LNCAP (cell line): Measurements from ENCODE around the gene SLC27A5.

Experiments
- TF ChIP-seq, protein P1 (sequence below): fragments of 450-650 bp; IDR thresholded peaks from 2 replicates; pipeline ENCODE4 v1.5.1; 2017; ENCODE audit warnings: mild to moderate bottlenecking

Gene SLC27A5

DNA sequence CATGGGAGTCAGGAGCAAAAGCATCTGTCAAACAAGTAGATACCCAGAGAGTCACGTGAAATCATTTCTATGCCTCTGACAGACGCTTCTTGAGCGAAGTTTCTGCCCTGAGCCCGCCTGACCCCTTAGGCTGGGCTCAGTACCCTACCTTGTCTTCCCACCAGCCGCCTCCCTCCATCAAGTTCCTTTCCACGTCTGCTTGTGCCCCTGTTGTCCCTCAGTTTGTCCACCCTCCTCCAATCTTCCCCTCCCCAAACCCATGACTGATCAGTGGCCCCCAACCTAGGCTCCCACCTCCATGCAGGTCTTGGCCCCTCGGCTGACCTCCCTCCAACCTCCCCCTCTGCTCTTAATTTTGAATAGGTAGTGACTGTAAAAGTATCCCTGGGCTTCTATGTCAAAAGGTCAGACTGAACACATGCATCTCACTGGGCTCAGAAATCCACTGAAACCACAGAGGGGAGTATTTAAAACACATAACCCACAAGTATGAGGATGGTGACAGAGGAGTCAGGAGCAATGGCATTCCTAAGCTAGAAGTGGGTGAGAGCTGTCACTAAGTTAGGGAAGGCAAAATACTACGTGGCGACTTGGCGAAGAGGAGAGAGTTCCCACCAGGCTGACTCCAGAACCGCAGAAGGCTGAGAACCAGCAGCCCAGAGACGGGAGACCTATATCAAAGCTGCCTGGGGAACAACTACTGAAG lies 37.3 kb downstream of the SLC27A5 start:
- TF ChIP-seq, protein P1, sequence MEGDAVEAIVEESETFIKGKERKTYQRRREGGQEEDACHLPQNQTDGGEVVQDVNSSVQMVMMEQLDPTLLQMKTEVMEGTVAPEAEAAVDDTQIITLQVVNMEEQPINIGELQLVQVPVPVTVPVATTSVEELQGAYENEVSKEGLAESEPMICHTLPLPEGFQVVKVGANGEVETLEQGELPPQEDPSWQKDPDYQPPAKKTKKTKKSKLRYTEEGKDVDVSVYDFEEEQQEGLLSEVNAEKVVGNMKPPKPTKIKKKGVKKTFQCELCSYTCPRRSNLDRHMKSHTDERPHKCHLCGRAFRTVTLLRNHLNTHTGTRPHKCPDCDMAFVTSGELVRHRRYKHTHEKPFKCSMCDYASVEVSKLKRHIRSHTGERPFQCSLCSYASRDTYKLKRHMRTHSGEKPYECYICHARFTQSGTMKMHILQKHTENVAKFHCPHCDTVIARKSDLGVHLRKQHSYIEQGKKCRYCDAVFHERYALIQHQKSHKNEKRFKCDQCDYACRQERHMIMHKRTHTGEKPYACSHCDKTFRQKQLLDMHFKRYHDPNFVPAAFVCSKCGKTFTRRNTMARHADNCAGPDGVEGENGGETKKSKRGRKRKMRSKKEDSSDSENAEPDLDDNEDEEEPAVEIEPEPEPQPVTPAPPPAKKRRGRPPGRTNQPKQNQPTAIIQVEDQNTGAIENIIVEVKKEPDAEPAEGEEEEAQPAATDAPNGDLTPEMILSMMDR: no peak

DNA sequence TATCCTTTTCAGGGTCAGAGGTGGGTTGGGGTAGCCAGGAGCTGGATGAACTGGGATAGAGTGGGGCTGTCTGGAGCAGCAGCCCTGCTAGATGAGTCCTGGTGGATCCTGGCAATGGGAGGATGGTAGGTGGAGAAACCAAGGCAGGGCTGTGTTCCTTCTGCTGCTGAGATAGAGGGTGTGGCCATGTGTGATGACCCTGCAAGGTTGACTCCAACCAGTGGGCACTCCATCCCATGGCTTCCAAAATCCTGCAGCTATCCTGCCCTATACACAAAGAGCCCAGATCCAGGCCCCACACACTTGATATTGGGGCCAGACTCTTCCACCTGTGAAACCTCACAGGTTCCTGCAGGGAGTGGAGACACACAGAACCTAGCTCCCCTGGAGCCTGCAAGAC lies 38.0 kb downstream of the SLC27A5 start:
- TF ChIP-seq, protein P1: no peak

DNA sequence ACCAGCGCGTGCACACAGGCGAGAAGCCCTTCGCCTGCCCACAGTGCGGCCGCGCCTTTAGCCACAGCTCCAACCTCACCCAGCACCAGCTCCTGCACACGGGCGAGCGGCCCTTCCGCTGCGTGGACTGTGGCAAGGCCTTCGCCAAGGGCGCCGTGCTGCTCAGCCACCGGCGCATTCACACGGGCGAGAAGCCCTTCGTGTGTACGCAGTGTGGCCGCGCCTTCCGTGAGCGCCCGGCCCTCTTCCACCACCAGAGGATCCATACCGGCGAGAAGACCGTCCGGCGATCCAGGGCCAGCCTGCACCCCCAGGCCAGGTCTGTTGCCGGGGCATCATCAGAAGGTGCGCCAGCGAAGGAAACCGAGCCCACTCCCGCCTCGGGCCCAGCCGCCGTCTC lies 40.1 kb downstream of the SLC27A5 start:
- TF ChIP-seq, protein P1: no peak

DNA sequence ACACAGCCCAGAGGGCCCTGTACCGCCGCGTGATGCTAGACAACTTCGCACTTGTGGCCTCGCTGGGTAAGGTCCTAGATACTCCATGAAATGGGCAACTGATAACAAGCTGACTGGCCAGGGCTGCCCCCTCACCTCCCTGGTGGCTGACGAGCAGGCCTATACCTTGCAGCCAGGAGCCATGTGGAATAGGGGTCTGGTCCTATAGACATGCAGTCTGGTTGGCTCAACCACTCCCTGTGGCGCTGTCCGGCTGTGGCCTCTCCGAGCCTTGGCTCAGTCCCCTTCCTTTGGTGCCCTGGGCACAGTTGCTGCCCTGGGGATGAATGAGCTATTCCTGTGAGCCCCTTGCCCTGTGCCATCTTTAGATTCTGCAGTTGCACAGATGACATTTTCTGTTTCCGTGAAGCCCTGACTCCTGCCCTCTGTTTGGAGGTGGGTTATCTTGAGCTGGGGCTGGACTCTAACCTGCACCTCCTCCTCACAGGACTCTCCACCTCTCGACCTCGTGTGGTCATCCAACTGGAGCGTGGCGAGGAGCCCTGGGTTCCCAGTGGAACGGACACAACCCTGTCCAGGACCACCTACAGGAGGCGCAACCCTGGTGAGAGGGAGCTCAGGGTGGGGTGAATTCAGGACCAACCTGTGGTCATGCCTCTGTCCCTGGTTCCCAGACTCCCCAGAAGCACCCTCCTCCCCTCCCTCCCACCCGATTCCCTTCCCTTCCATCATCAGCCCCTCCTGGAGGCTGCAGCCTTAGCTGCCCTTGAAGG lies 42.4 kb downstream of the SLC27A5 start:
- TF ChIP-seq, protein P1: no peak

DNA sequence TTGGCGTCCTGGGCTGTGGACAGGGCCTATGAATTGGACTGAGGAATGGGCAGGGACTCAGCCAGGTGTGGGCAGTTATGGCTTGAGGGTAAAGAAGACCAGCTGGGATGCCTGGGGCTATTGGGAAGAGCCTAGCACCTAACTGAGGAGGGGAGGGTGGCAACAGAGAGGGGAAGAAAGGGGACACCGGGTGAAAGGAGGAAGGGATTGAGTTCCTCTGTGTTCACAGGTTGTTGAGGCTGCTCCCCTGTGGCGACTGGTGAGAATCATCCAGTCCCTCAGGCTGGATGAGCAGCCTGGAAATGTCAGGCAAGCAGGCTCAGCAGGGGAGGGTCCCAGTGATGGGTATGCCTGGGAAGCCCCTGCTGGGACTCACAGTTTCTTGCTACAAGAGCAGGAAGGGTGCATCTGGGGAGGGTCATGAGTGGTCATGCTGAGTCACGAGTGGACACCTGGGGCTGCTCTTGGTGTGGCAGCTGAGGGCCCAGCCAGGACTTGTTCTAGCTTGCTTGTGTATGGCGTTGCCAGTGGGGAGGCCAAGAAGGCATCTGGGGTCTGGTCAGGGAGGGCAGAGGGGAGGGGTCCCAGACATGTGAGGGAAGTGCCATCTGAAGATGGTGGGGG lies 43.5 kb downstream of the SLC27A5 start:
- TF ChIP-seq, protein P1: no peak

DNA sequence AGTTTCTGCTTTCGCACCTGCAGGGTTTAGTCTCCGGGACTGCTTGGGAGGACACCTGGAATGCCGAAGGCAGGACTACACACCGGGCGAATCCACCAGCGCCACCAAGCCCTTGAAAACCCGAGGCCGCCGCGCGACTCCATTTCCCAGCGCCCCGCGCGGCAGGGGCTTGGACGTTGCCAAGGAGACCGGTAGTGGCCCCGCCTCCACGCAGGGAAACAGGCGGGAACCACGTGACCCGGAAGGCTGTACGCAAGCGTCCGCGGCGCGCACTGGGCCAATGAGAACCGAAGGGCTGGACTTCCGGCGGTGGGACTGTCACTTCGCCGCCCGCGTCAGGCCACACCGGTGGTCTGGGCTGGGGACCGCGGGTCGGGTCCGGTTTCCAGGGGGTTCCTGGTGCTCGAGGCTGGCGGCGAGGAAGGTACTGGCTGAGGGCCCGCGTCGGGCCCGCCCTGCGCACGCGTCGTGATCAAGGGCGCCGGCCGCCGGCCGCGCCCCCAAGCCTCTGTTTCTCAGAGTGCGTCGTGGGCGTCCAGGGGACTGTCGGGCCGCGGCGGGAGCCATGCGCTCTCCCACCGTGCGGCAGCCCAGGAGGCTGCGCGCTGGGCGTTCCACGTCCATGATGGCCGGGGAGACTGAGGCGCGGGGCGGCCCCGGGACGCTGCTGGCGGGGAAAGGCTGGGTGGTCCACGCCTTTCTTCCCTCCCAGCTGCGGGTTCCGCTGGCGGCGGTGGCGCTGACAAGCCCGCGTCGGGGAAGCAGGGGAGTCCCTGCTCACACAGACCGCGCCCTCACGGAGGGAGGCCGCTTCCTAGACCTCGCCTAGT lies 44.8 kb downstream of the SLC27A5 start, which contains the start of gene ZNF324:
ZNF324 (plus strand) TSS at position 321 of the 830 bp plus-strand sequence. CDS start 2,106 bp downstream, outside the sequence.
- TF ChIP-seq, protein P1: no peak

DNA sequence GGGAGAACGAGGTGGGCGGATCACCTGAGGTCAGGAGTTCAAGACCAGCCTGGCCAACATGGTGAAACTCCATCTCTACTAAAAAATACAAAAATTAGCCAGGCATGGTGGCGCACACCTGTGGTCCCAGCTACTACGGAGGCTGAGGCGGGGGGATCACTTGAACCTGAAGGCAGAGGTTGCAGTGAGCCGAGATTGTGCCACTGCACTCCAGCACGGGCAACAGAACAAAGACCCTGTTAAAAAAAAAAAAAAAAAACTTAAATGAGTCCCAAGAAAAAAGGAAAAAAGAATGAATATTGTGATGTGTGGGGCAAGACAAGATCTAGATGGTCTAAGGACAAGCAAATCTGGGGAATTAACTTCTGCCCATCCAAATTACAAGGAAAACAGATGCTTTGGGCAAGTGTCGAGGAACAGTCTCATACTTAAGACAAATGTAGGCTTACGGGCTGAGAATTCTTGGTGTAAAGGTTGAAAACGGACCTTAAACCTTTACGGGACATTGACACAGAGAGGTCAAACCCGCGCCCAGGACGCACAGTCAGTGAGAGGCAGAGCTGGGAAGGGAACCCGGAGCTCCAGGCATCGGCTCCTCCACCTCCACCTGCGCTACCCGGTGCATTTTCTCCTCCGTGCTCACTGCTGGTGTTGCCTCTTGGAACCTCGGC lies 45.6 kb downstream of the SLC27A5 start:
- TF ChIP-seq, protein P1: no peak
